HCT116 (cell line): ENCODE measurements around the gene ATP6V1G1. TPM values are rescaled to one million over a fixed set of nuclear protein-coding genes. Genes with fewer than 3 reads are reported as not detected.

Source experiments
- ATAC-seq: fragments of 200-7000 bp; cut with Tn5 transposase; 2 replicates; pipeline ENCODE4 v1.9.1; 2020; ENCODE audit warnings: mild to moderate bottlenecking, moderate library complexity
- BruUV-seq: library from RNA; stranded (reverse); fragments of 400-500 nt; replicated peaks from 2 replicates; lab custom pipeline; 2021; lab: Mats Ljungman, UMichigan
- CTCF ChIA-PET: fragments of 300-600 bp; sonication (Branson Sonifier 250); formaldehyde crosslinking; loops from one replicate; lab custom pipeline; 2021; ENCODE audit warnings: antibody characterized with exemption; lab: Charles Lee
- POLR2A ChIA-PET: fragments of 300-600, 350-600 bp; sonication (Branson Sonifier 250); formaldehyde crosslinking; loops from one replicate; lab custom pipeline; 2021; ENCODE audit warnings: antibody characterized with exemption; lab: Charles Lee
- RAD21 ChIA-PET, 2 experiments: fragments of 300-600 bp; sonication (Branson Sonifier 250); formaldehyde crosslinking; loops; one replicate each; lab custom pipeline; 2023; ENCODE audit warnings: low total read pairs in 2 of 2; ENCODE audit not compliant: uncharacterized antibody in 2 of 2, unreplicated experiment in 2 of 2, low non-redundant PET in 1 of 2; lab: Charles Lee
- DNase-seq: peaks from one replicate; pipeline ENCODE4 v3.0.0-alpha.2; 2010; ENCODE audit warnings: low read depth, low spot score
- H2AFZ ChIP-seq: fragments of 200-600 bp; shearing (Covaris generic), sonication (generic); 2 replicates; pipeline ENCODE4 v1.6.1; 2017; ENCODE audit warnings: low read depth, mixed run types, mixed read lengths, antibody characterized with exemption, low read length; ENCODE audit not compliant: poor library complexity, severe bottlenecking
- H3K27ac ChIP-seq: 2 replicates; pipeline ENCODE4 v1.5.1; 2012; ENCODE audit warnings: low read depth, low read length
- H3K27me3 ChIP-seq: fragments of 200-600 bp; sonication (generic); 2 replicates; pipeline ENCODE4 v1.6.1; 2016; ENCODE audit warnings: mixed run types, low read length, mixed read lengths; ENCODE audit not compliant: insufficient read depth
- H3K36me3 ChIP-seq, 2 experiments: fragments of 200-500 bp in 1 of 2; fragments of 200-600 bp in 1 of 2; sonication (Bioruptor generic) in 1 of 2; sonication (generic) in 1 of 2; 2 replicates each; pipeline versions ENCODE4 v1.5.1 to v1.6.1; 2014 to 2016; ENCODE audit warnings: low read length in 2 of 2, inconsistent platforms in 1 of 2, mixed read lengths in 1 of 2, mixed run types in 1 of 2; ENCODE audit not compliant: insufficient read depth in 2 of 2, control insufficient read depth in 1 of 2
- H3K4me1 ChIP-seq, 2 experiments: fragments of 200-600 bp in 1 of 2; sonication (generic) in 1 of 2; 2 replicates each; pipeline versions ENCODE4 v1.5.1 to v1.6.1; 2012 to 2017; ENCODE audit warnings: low read length in 2 of 2, inconsistent platforms in 1 of 2, mild to moderate bottlenecking in 1 of 2, mixed read lengths in 1 of 2, mixed run types in 1 of 2, moderate library complexity in 1 of 2; ENCODE audit not compliant: insufficient read depth in 2 of 2, control insufficient read depth in 1 of 2
- H3K4me2 ChIP-seq: fragments of 200-600 bp; sonication (generic); 2 replicates; pipeline ENCODE4 v1.6.1; 2017; ENCODE audit warnings: mixed run types, low read length, mixed read lengths
- H3K4me3 ChIP-seq, 2 experiments: fragments of 200-600 bp in 1 of 2; sonication (generic) in 1 of 2; replicated peaks in 1 of 2; 2 replicates each; pipeline ENCODE4 v1.5.1; 2011 to 2016; ENCODE audit warnings: low read length in 2 of 2, control low read depth in 1 of 2, low read depth in 1 of 2, mild to moderate bottlenecking in 1 of 2, mixed read lengths in 1 of 2, mixed run types in 1 of 2
- H3K79me2 ChIP-seq: fragments of 200-600 bp; sonication (generic); 2 replicates; pipeline ENCODE4 v1.6.1; 2017; ENCODE audit warnings: mild to moderate bottlenecking, mixed run types, low read length, moderate library complexity, mixed read lengths; ENCODE audit not compliant: insufficient read depth
- H3K9ac ChIP-seq: fragments of 200-600 bp; sonication (generic); 2 replicates; pipeline ENCODE4 v1.6.1; 2016; ENCODE audit warnings: low read length, mixed read lengths
- H3K9me2 ChIP-seq: fragments of 200-600 bp; sonication (generic), shearing (Covaris generic); 2 replicates; pipeline ENCODE4 v1.6.1; 2017; ENCODE audit warnings: mixed run types, mild to moderate bottlenecking, moderate library complexity; ENCODE audit not compliant: insufficient read depth
- H3K9me3 ChIP-seq, 2 experiments: fragments of 200-500 bp in 1 of 2; fragments of 200-600 bp in 1 of 2; sonication (Bioruptor generic) in 1 of 2; sonication (generic) in 1 of 2; 2 replicates each; pipeline ENCODE4 v1.6.1; 2014 to 2017; ENCODE audit warnings: low read length in 2 of 2, mixed read lengths in 2 of 2, inconsistent platforms in 1 of 2, low read depth in 1 of 2, mild to moderate bottlenecking in 1 of 2, mixed run types in 1 of 2, moderate library complexity in 1 of 2; ENCODE audit not compliant: control insufficient read depth in 1 of 2, insufficient read depth in 1 of 2
- H4K20me1 ChIP-seq: fragments of 200-600 bp; sonication (generic), shearing (Covaris generic); 2 replicates; pipeline ENCODE4 v1.6.1; 2017; ENCODE audit warnings: mixed run types, mild to moderate bottlenecking, moderate library complexity; ENCODE audit not compliant: insufficient read depth
- CBX3 ChIP-seq: IDR thresholded peaks from 2 replicates; pipeline ENCODE4 v1.6.1; 2012; ENCODE audit warnings: low read depth
- CEBPB ChIP-seq: IDR thresholded peaks from 2 replicates; pipeline ENCODE4 v1.6.1; 2012; ENCODE audit warnings: low read depth
- EGR1 ChIP-seq: IDR thresholded peaks from 2 replicates; pipeline ENCODE4 v1.6.1; 2012; ENCODE audit warnings: low read depth
- ELF1 ChIP-seq: IDR thresholded peaks from 2 replicates; pipeline ENCODE4 v1.6.1; 2012; ENCODE audit warnings: low read depth, borderline replicate concordance
- EZH2phosphoT487 ChIP-seq: fragments of 200-600 bp; IDR thresholded peaks from 2 replicates; pipeline ENCODE4 v1.6.1; 2018; ENCODE audit warnings: antibody characterized with exemption, borderline replicate concordance
- JUND ChIP-seq: IDR thresholded peaks from 2 replicates; pipeline ENCODE4 v1.6.1; 2012
- RAD21 ChIP-seq: IDR thresholded peaks from 2 replicates; pipeline ENCODE4 v1.6.1; 2012; ENCODE audit warnings: low read depth, mild to moderate bottlenecking
- SIN3A ChIP-seq: IDR thresholded peaks from 2 replicates; pipeline ENCODE4 v1.6.1; 2012; ENCODE audit warnings: low read depth
- SP1 ChIP-seq: IDR thresholded peaks from 2 replicates; pipeline ENCODE4 v1.6.1; 2012; ENCODE audit warnings: low read depth
- SRF ChIP-seq: IDR thresholded peaks from 2 replicates; pipeline ENCODE4 v1.6.1; 2012; ENCODE audit warnings: low read depth
- YY1 ChIP-seq: IDR thresholded peaks from 2 replicates; pipeline ENCODE4 v1.6.1; 2011; ENCODE audit warnings: low read length, low read depth, moderate library complexity, mild to moderate bottlenecking; ENCODE audit not compliant: insufficient replicate concordance; ENCODE audit errors: extremely low read depth
- ZFX ChIP-seq: fragments of 450-650 bp; IDR thresholded peaks from 2 replicates; pipeline ENCODE4 v1.6.1; 2017
- ZNF274 ChIP-seq: fragments of 200-500 bp; sonication (Bioruptor generic); IDR thresholded peaks from 2 replicates; pipeline ENCODE4 v1.6.1; 2014; ENCODE audit warnings: mild to moderate bottlenecking, low read depth, low read length, inconsistent platforms
- intact Hi-C: fragments of 100-400 bp; cut with micrococcal nuclease; formaldehyde crosslinking; loops from 2 replicates; pipeline ENCODE4 v1.10.0; 2022
- total RNA-seq: library from RNA; stranded (reverse); gene quantifications from one replicate; pipeline ENCODE4 v1.2.1, GENCODE V29; 2021; ENCODE audit not compliant: unreplicated experiment
- TF ChIP-seq, protein P1 (sequence below): IDR thresholded peaks from 2 replicates; pipeline ENCODE4 v1.6.1; 2011; ENCODE audit warnings: mild to moderate bottlenecking, low read length, moderate library complexity; ENCODE audit not compliant: insufficient replicate concordance; ENCODE audit errors: extremely low read depth

Gene ATP6V1G1
- total RNA-seq, 1 experiment from 2014 or later, result 72.3 TPM

DNA sequence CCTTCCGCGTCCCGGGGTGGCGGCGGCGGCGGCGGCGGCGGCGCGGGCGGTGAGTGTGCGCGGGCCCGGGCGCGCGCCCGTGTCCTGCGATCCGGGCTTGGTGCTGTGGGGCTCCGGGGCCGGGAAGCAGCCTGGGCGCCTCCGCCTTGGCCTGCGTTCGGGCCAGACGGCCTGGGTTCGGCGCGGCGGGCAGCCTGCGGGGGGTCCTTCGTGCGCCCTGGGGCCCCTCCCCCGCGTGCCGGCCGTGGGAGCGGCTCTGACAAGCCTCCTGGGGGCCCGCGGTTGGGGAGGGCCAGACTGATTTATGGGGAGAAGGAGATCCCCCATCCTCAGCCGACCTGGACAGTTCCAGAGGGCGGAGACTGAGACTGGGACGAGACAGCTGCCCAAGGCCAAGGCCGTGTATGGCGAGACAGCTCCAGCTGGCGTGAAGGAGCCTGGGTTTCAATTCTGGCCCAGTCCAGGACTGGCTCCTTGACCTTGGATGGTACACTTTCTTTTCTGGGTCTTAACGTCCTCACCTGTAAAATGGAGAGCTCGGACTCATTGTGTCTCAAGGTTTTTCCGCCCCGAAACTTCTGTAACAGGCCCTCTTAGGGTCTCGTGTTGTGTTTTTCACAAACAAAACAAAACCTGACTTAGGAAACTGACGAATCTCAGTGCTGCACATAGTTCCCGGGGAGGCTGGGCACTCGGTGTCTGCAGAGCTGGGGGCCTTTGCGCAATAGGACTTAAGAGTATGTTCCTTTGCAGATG is 24.1 kb downstream of the ATP6V1G1 start:
- RAD21 ChIA-PET, result no interaction called here
- TF ChIP-seq SIN3A (no peak), ZFX (peak; percentile 83)
- TF ChIP-seq, all 23 proteins: peak for 1
- H3K27me3 ChIP-seq, result no peaks in the 10 kb centered on the region
- intact Hi-C loops, result no loop called here
- H3K9me2 ChIP-seq, result no peaks in the 10 kb centered on the region
- H3K4me2 ChIP-seq, result peak overlapping the region; percentile 91
- POLR2A ChIA-PET, result interaction anchor here (1.0 to 2.4 kb wide), 2 partner anchors 24 kb away, joined by 3 to 7 read pairs; partner anchors contain the start of gene ATP6V1G1
- ATAC-seq, result peak; percentile 80
- CTCF ChIA-PET, result interaction anchor here (1.1 kb wide), 1 partner anchor 42 kb away, joined by 4 read pairs; no protein-coding TSS in a partner anchor
- H3K79me2 ChIP-seq, result peaks cover 8% of the 10 kb centered on the region; the same call in 1 of the 2 replicates
- H3K4me1 ChIP-seq, result peaks cover 11 to 24% of the 10 kb centered on the region in 2 experiments
- no peaks in the 10 kb centered on the region for H3K9me3 ChIP-seq
- H3K9ac ChIP-seq, result peak overlapping the region; percentile 75
- no peaks in the 10 kb centered on the region for H4K20me1 ChIP-seq
- H3K36me3 ChIP-seq, result no peaks in the 10 kb centered on the region
- no peak overlapping the region for H2AFZ ChIP-seq
- H3K27ac ChIP-seq, result peak overlapping the region; percentile 76
- DNase-seq, result no peak
- BruUV-seq, result no TSS peak
- H3K4me3 ChIP-seq, result peak overlapping the region; percentile 54 to 73

DNA sequence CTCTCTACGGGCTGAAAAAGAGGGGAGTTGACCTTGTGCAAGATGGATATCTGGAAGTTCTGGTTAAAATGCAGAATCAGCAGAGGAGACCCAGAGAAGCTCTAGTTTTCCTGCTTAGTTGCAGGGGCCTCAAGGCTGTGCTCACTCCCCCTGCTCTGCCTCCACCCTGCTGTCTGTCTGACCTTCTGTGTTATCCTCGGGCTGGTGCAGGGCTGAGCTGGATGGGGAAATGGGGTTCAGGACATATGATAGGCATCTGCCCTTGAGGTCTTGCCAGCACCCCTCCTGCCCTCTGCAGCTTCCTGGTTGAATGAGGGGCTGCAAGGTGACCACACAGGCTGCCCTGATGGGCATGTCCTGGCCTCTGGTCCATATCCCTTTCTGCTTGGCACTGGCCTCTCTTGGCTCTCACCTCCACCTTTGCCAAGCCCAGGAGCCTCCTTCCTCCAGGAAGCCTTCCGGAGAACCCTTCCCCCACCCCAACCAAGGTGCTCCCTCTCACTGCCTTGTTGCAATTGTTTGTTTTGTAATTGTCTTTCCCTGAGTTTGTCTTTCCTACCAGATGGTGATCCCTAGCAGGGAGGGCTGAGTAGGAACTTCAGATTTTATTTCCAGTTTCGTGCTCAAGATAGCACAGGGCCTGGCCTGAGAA is 24.8 kb downstream of the ATP6V1G1 start:
- no peaks in the 10 kb centered on the region for H4K20me1 ChIP-seq
- CTCF ChIA-PET, result interaction anchor here (1.1 kb wide), 1 partner anchor 41 kb away, joined by 4 read pairs; no protein-coding TSS in a partner anchor
- H3K9me3 ChIP-seq, result no peaks in the 10 kb centered on the region
- RAD21 ChIA-PET, result no interaction called here
- intact Hi-C loops, result no loop called here
- ATAC-seq, result no peak
- H2AFZ ChIP-seq, result no peak overlapping the region
- peak overlapping the region; percentile 91 for H3K4me2 ChIP-seq
- BruUV-seq, result no TSS peak
- H3K9me2 ChIP-seq, result no peaks in the 10 kb centered on the region
- POLR2A ChIA-PET, result interaction anchor here (2.4 kb wide), 1 partner anchor 25 kb away, joined by 7 read pairs; the partner anchor contains the start of gene ATP6V1G1
- peak overlapping the region; percentile 54 to 73 for H3K4me3 ChIP-seq
- no peak for DNase-seq
- H3K36me3 ChIP-seq, result no peaks in the 10 kb centered on the region
- H3K4me1 ChIP-seq, result peaks cover 11 to 24% of the 10 kb centered on the region in 2 experiments
- H3K27ac ChIP-seq, result peak overlapping the region; percentile 76; the same call in 1 of the 2 replicates
- peaks cover 8% of the 10 kb centered on the region; the same call in 1 of the 2 replicates for H3K79me2 ChIP-seq
- no peaks in the 10 kb centered on the region for H3K27me3 ChIP-seq
- peak overlapping the region; percentile 75 for H3K9ac ChIP-seq
- no peak for TF ChIP-seq ZFX
- no peak for TF ChIP-seq ELF1
- TF ChIP-seq CEBPB, result no peak
- TF ChIP-seq SP1, result no peak
- no peak for TF ChIP-seq SRF
- no peak for TF ChIP-seq EGR1
- no peak for TF ChIP-seq ZNF274
- TF ChIP-seq, protein P1, sequence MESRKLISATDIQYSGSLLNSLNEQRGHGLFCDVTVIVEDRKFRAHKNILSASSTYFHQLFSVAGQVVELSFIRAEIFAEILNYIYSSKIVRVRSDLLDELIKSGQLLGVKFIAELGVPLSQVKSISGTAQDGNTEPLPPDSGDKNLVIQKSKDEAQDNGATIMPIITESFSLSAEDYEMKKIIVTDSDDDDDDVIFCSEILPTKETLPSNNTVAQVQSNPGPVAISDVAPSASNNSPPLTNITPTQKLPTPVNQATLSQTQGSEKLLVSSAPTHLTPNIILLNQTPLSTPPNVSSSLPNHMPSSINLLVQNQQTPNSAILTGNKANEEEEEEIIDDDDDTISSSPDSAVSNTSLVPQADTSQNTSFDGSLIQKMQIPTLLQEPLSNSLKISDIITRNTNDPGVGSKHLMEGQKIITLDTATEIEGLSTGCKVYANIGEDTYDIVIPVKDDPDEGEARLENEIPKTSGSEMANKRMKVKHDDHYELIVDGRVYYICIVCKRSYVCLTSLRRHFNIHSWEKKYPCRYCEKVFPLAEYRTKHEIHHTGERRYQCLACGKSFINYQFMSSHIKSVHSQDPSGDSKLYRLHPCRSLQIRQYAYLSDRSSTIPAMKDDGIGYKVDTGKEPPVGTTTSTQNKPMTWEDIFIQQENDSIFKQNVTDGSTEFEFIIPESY, result no peak
- TF ChIP-seq YY1, result no peak
- no peak for TF ChIP-seq CBX3
- TF ChIP-seq RAD21, result no peak
- no peak for TF ChIP-seq JUND
- no peak for TF ChIP-seq EZH2phosphoT487
